Sigmoid colon (tissue), 4 donors: ENCODE results near the gene PREP.

Experiments used
- EP300 ChIP-seq, 4 donors: sonication (generic); formaldehyde crosslinking; IDR thresholded peaks; one replicate each; pipeline ENCODE4 v1.6.1; 2017; ENCODE audit warnings: antibody characterized with exemption in 4 of 4
- POLR2A ChIP-seq, 2 donors: fragments of 450-650 bp; IDR thresholded peaks; one replicate each; pipeline ENCODE4 v1.6.1; 2016; ENCODE audit warnings: antibody characterized with exemption in 2 of 2, mild to moderate bottlenecking in 2 of 2, moderate library complexity in 2 of 2
- TF ChIP-seq, protein P1 (sequence below), 4 experiments: fragments of 450-650 bp in 3 of 4; fragments of 200-600 bp in 1 of 4; IDR thresholded peaks; one replicate each; pipeline ENCODE4 v1.5.1; 2016 to 2019; ENCODE audit warnings: antibody characterized with exemption in 4 of 4, mild to moderate bottlenecking in 3 of 4, moderate library complexity in 2 of 4

DNA sequence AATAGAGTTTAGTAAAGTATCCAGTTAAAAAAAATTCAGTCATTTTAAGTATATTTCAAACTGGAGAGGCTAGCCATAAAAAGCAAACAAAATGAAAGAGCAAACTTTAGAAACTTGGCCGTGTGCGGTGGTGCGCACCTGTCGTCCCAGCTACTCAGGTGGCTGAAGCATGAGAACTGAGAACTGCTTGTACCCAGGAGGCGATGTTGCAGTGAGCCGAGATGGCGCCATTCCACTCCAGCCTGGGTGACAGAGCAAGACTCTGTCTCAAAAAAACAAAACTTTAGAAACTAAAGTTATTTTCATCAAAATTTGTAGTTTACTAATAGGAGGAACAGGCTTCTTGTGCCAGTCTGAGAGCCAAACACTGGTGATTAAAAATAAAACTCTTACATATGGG is 122.8 kb downstream of the PREP start:
- TF ChIP-seq EP300 (IDR thresholded peaks at IDR 0.05) (no peak), POLR2A (IDR thresholded peaks at IDR 0.05) (no peak)
- TF ChIP-seq, protein P1, sequence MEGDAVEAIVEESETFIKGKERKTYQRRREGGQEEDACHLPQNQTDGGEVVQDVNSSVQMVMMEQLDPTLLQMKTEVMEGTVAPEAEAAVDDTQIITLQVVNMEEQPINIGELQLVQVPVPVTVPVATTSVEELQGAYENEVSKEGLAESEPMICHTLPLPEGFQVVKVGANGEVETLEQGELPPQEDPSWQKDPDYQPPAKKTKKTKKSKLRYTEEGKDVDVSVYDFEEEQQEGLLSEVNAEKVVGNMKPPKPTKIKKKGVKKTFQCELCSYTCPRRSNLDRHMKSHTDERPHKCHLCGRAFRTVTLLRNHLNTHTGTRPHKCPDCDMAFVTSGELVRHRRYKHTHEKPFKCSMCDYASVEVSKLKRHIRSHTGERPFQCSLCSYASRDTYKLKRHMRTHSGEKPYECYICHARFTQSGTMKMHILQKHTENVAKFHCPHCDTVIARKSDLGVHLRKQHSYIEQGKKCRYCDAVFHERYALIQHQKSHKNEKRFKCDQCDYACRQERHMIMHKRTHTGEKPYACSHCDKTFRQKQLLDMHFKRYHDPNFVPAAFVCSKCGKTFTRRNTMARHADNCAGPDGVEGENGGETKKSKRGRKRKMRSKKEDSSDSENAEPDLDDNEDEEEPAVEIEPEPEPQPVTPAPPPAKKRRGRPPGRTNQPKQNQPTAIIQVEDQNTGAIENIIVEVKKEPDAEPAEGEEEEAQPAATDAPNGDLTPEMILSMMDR (IDR thresholded peaks at IDR 0.05): no peak
